ENCODE data around the gene PTPRA.

DNA sequence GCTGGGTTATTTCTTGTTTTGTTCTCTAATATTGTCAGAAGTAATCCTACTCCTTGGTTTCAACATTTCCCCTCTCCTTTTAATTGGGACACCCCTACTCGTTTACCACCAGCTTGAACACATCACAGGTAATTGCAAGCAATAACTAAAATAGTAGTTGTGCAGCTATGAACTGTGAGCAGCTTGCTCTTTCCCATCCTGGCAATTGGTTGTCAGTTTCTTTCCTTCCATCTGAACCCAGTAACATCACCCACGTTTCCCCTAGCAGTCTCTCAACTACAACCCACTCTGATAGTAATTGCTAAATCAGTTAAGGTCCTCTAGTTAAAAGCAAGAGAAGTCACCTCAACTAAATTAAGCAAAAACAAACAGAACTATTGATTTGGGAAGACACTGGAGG lies 122.5 kb downstream of the PTPRA start:
- no peak for TF ChIP-seq POLR2A (IDR thresholded peaks at IDR 0.05; ENCODE audit: low read depth, low read length)
- TF ChIP-seq TAF1 (IDR thresholded peaks at IDR 0.05; ENCODE audit: low read depth, low read length): no peak

Data from GM12891 (cell line).